Osteoblast (primary cell): ENCODE results near the gene NOP58. TPM values are rescaled to one million over a fixed set of nuclear protein-coding genes. Genes with fewer than 3 reads are reported as not detected.

Experiments
- DNase-seq: peaks from one replicate; pipeline ENCODE4 v3.0.0; 2011; ENCODE audit warnings: low spot score, mixed read lengths; ENCODE audit not compliant: insufficient read length; ENCODE audit errors: missing footprints
- H2AFZ ChIP-seq: 2 replicates; pipeline ENCODE4 v1.6.0; 2011; ENCODE audit warnings: mild to moderate bottlenecking, low read length
- H3K27ac ChIP-seq: 2 replicates; pipeline ENCODE4 v1.5.1; 2011; ENCODE audit warnings: mild to moderate bottlenecking, low read depth, low read length, moderate library complexity
- H3K27me3 ChIP-seq: 2 replicates; pipeline ENCODE4 v1.6.0; 2012; ENCODE audit warnings: mild to moderate bottlenecking, control low read depth, inconsistent platforms, low read length, moderate library complexity; ENCODE audit not compliant: insufficient read depth
- H3K36me3 ChIP-seq: 2 replicates; pipeline ENCODE4 v1.5.1; 2011; ENCODE audit warnings: mild to moderate bottlenecking, low read length, control low read depth, moderate library complexity; ENCODE audit not compliant: insufficient read depth
- H3K4me1 ChIP-seq: 2 replicates; pipeline ENCODE4 v1.5.1; 2011; ENCODE audit warnings: mild to moderate bottlenecking, low read length, control low read depth, moderate library complexity; ENCODE audit not compliant: insufficient read depth
- H3K4me2 ChIP-seq: 2 replicates; pipeline ENCODE4 v1.6.0; 2011; ENCODE audit warnings: mild to moderate bottlenecking, low read length; ENCODE audit not compliant: insufficient read depth
- H3K4me3 ChIP-seq: fragments of 200-600 bp; sonication (generic); 3 replicates; pipeline ENCODE4 v1.5.1; 2012; ENCODE audit warnings: mild to moderate bottlenecking, low read length, inconsistent platforms; ENCODE audit not compliant: insufficient read depth
- H3K79me2 ChIP-seq: 2 replicates; pipeline ENCODE4 v1.6.0; 2012; ENCODE audit warnings: mild to moderate bottlenecking, low read length, control low read depth, inconsistent platforms; ENCODE audit not compliant: insufficient read depth
- H3K9me3 ChIP-seq: 2 replicates; pipeline ENCODE4 v1.5.1; 2011; ENCODE audit warnings: low read depth, low read length, control low read depth
- H4K20me1 ChIP-seq: 2 replicates; pipeline ENCODE4 v1.6.0; 2012; ENCODE audit warnings: mild to moderate bottlenecking, low read length, control low read depth; ENCODE audit not compliant: insufficient read depth
- total RNA-seq: library from RNA; depleted of rRNA; stranded (reverse); fragments of >200 nt; gene quantifications from 2 replicates; pipeline ENCODE4 v1.2.3, GENCODE V29; 2012
- TF ChIP-seq, protein P1 (sequence below): IDR thresholded peaks from 2 replicates; pipeline ENCODE4 v1.5.1; 2011; ENCODE audit warnings: mild to moderate bottlenecking, low read depth, low read length, moderate library complexity; ENCODE audit errors: extremely low read depth

NOP58 gene
- total RNA-seq, 1 donor, result 41.3 TPM

DNA sequence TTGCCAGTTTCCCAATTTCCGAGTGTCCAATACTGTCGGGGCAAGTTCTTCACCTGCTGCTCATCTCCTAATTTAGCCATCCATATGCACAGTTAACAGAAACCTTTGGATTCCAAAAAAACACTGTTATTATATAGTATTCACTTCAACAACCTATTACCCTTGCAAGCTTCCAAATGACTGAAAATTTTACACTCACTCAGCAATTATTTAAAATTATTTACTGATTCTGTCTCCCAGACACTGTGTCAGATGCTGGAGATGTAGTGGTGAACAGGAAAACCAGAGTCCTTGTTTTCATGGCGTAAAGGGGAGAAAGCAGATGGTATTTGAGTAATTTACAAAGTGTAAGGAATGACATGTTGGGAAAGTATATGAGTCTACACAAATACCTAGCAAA is 56.9 kb downstream of the NOP58 start:
- TF ChIP-seq, protein P1, sequence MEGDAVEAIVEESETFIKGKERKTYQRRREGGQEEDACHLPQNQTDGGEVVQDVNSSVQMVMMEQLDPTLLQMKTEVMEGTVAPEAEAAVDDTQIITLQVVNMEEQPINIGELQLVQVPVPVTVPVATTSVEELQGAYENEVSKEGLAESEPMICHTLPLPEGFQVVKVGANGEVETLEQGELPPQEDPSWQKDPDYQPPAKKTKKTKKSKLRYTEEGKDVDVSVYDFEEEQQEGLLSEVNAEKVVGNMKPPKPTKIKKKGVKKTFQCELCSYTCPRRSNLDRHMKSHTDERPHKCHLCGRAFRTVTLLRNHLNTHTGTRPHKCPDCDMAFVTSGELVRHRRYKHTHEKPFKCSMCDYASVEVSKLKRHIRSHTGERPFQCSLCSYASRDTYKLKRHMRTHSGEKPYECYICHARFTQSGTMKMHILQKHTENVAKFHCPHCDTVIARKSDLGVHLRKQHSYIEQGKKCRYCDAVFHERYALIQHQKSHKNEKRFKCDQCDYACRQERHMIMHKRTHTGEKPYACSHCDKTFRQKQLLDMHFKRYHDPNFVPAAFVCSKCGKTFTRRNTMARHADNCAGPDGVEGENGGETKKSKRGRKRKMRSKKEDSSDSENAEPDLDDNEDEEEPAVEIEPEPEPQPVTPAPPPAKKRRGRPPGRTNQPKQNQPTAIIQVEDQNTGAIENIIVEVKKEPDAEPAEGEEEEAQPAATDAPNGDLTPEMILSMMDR, result no peak
- H3K36me3 ChIP-seq, result peaks cover 3% of the 10 kb centered on the region
- H4K20me1 ChIP-seq, result peaks cover 4% of the 10 kb centered on the region
- no peaks in the 10 kb centered on the region for H3K79me2 ChIP-seq
- no peaks in the 10 kb centered on the region for H3K27me3 ChIP-seq
- no peak overlapping the region for H3K27ac ChIP-seq
- H3K4me1 ChIP-seq, result peaks cover 6% of the 10 kb centered on the region
- H3K4me2 ChIP-seq, result no peak overlapping the region
- no peaks in the 10 kb centered on the region for H3K9me3 ChIP-seq
- no peak for DNase-seq
- no peak overlapping the region for H3K4me3 ChIP-seq
- no peak overlapping the region for H2AFZ ChIP-seq

DNA sequence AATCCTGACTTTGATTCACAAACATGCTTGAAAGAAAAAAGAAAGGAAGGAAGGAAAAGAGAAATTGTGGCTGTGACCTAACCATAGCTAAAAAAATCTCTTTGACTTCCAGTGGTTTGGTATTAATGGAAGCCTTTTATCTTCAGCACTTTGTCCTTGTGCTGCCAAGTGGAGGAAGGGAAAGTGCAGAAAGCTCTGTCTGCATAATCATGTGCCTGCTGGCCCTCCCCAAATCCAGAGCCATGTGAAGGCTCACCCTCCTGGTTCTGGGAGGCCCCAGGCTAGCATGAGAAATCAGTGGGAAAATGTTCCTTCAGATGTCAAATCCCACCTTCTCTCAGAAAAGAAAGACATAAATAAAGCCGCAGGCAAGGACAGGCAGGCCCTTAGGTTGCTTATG is 62.3 kb downstream of the NOP58 start:
- H3K4me2 ChIP-seq, result no peak overlapping the region
- no peak overlapping the region for H3K27ac ChIP-seq
- no peaks in the 10 kb centered on the region for H4K20me1 ChIP-seq
- H3K27me3 ChIP-seq, result no peaks in the 10 kb centered on the region
- no peak for DNase-seq
- H2AFZ ChIP-seq, result no peak overlapping the region
- H3K79me2 ChIP-seq, result no peaks in the 10 kb centered on the region
- TF ChIP-seq, protein P1, result no peak
- no peaks in the 10 kb centered on the region for H3K36me3 ChIP-seq
- no peaks in the 10 kb centered on the region for H3K4me1 ChIP-seq
- H3K9me3 ChIP-seq, result no peaks in the 10 kb centered on the region
- no peak overlapping the region for H3K4me3 ChIP-seq

DNA sequence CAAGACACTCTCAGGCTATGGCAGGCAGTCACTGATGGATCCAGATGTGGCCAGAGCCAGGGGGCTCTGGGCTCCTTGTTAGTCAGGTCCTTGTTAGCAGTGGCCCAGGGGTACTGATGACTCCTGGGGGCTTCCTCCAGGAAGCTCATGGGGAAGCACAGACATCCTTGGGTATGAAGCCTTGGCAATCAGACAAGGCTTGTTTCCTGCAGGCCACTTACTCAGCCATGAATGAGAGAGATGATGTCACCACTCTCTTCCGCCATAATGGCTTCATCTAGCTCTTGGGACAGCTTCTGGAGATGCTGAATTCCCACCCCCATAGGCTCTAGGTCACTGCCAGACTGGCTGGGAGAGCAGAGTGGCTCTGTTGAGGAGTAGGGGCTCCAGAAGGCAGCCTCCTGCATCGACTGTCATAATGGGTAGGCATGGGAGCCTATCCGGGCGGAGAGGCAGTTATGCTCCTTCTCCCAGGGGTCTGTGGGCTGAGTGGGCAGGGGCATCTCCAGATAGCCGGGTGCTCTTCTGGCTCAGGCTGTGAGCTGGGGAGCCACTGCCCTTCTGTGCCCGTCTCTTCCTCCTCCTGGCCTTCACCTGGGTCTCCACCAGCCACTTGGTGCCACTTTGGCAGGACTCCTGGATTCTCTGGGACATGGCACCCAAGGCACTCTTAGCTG is 70.4 kb downstream of the NOP58 start:
- Histone ChIP-seq H2AFZ (no peak overlapping the region), H3K9me3 (no peaks in the 10 kb centered on the region), H3K36me3 (no peaks in the 10 kb centered on the region), H3K4me1 (peaks cover 10% of the 10 kb centered on the region), H3K4me2 (no peak overlapping the region), H3K27ac (no peak overlapping the region), H3K4me3 (no peak overlapping the region), H4K20me1 (no peaks in the 10 kb centered on the region), H3K79me2 (no peaks in the 10 kb centered on the region), H3K27me3 (no peaks in the 10 kb centered on the region)
- TF ChIP-seq, protein P1, result no peak
- DNase-seq, result no peak

DNA sequence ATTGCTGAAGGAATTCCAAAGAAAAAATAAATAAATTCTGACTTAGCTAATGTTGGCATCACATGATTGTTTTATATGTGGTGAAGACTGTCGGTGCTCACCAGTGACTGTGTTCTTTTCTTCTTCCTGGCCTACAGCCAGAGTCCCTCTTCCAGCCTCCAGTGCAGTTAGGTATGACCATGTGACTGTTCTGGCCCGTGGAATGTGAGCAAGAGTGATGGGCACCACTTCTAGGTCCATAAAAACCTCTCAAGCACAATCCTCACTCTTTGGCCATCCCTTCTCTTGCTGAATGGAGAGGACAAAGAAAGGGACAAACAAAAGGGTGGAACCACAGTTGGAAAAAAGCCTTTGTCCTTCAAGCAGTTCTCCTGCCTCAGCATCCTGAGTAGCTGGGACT is 71.6 kb downstream of the NOP58 start:
- H4K20me1 ChIP-seq, result no peaks in the 10 kb centered on the region
- no peak for DNase-seq
- no peak overlapping the region for H3K4me3 ChIP-seq
- H3K4me1 ChIP-seq, result peaks cover 10% of the 10 kb centered on the region
- no peaks in the 10 kb centered on the region for H3K36me3 ChIP-seq
- no peaks in the 10 kb centered on the region for H3K79me2 ChIP-seq
- no peaks in the 10 kb centered on the region for H3K9me3 ChIP-seq
- no peak overlapping the region for H3K27ac ChIP-seq
- no peak overlapping the region for H2AFZ ChIP-seq
- no peaks in the 10 kb centered on the region for H3K27me3 ChIP-seq
- H3K4me2 ChIP-seq, result no peak overlapping the region
- TF ChIP-seq, protein P1, result no peak
